Measurements from ENCODE around the gene ARHGDIB.

The ARHGDIB gene

DNA sequence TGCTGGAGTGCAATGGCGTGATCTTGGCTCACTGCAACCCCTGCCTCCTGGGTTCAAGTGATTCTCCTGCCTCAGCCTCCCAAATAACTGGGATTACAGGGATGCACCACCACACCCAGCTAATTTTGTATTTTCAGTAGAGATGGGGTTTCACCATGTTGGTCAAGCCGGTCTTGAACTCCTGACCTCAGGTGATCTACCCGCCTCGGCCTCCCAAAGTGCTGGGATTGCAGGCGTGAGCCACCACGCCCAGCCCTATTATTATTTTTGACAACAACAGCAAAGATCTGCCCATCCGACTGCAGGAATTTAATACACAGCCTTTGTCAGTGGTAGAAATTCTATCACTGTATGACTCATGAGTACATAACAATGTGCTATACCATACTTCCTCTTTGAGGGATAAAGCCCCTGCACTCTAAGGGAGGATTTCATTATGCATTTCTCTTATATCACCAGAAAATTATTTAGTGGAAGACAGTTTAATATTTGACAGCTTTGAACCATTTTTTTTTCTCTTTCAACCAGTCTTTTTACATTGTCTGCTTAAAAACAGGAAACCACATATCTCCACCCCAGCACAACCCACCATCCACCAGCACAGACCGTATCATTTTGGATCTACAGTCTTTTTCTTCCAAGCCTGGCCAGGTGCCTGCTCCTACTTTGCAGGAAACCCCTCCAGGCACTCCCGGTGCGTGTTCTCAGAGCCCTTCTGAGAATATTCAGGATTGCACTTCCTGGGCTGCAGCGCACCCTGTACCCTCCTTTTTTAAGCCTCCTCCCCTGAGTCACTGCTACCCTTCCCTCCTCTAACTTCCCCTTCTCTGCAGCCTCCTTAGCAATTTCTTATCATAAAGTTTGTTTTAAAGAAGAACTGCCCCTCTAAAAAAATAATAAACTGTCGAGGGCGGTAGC lies 594 bp downstream of the ARHGDIB start:
- Histone ChIP-seq H3K4me3 (ENCODE audit: insufficient read length, low read depth) (no peak overlapping the region), H3K4me1 (ENCODE audit: insufficient read depth, insufficient read length) (peaks cover 4% of the 10 kb centered on the region), H3K36me3 (ENCODE audit: insufficient read depth, insufficient read length, low read length) (no peaks in the 10 kb centered on the region), H3K9ac (ENCODE audit: insufficient read length, low read depth) (no peak overlapping the region), H3K27me3 (ENCODE audit: insufficient read depth, insufficient read length) (no peaks in the 10 kb centered on the region), H3K9me3 (ENCODE audit: insufficient read depth, low read length) (no peaks in the 10 kb centered on the region)
- TF ChIP-seq ZNF274 (IDR thresholded peaks at IDR 0.05; ENCODE audit: low read depth, low read length) = no peak
- TF ChIP-seq YY1 (IDR thresholded peaks at IDR 0.05; ENCODE audit: insufficient read depth, insufficient read length) = no peak
- no peak for TF ChIP-seq SUZ12 (IDR thresholded peaks at IDR 0.05; ENCODE audit: extremely low read depth, insufficient read depth, insufficient read length)
- DNase-seq (ENCODE audit: low read depth, low spot score) = no peak

DNA sequence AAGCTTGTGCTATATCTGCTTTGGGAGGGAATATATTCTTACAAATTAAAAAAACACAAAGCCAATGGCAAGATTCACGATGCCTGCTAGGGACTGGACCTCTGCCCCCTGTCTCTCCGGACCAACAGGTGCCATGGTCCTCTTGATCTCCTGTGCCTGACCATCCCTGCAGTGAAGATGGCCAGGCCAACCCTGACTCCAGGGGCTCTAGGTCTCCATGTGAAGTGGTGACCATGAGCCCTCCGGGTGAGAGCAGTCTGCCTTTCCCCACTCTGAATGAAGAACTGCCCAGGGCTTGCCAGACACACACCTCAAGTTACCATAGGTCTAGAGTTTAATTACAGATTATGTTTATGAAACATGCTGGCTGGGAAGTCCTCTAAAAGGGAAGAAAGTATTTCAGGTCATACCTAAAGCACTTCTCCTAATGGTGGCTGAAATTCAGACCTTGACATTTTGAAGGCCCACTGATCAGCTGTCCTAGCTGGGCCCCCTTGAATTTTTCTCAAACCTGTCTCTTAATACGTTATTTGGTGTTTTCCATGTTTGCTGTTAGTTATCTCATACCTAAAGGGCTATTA lies 1.4 kb downstream of the ARHGDIB start:
- Histone ChIP-seq H3K9ac (ENCODE audit: insufficient read length, low read depth) (no peak overlapping the region), H3K27me3 (ENCODE audit: insufficient read depth, insufficient read length) (no peaks in the 10 kb centered on the region), H3K4me3 (ENCODE audit: insufficient read length, low read depth) (no peak overlapping the region), H3K36me3 (ENCODE audit: insufficient read depth, insufficient read length, low read length) (no peaks in the 10 kb centered on the region), H3K9me3 (ENCODE audit: insufficient read depth, low read length) (no peaks in the 10 kb centered on the region), H3K4me1 (ENCODE audit: insufficient read depth, insufficient read length) (peaks cover 4% of the 10 kb centered on the region)
- no peak for TF ChIP-seq ZNF274 (IDR thresholded peaks at IDR 0.05; ENCODE audit: low read depth, low read length)
- no peak for TF ChIP-seq SUZ12 (IDR thresholded peaks at IDR 0.05; ENCODE audit: extremely low read depth, insufficient read depth, insufficient read length)
- no peak for TF ChIP-seq YY1 (IDR thresholded peaks at IDR 0.05; ENCODE audit: insufficient read depth, insufficient read length)
- DNase-seq (ENCODE audit: low read depth, low spot score) = no peak

GRCh38 chr12:14959463-14959862 lies 1.9 kb downstream of the ARHGDIB start:
- no peaks in the 10 kb centered on the region for H3K36me3 ChIP-seq (ENCODE audit: insufficient read depth, insufficient read length, low read length)
- H3K27me3 ChIP-seq (ENCODE audit: insufficient read depth, insufficient read length) = no peaks in the 10 kb centered on the region
- TF ChIP-seq ZNF274 (IDR thresholded peaks at IDR 0.05; ENCODE audit: low read depth, low read length) = no peak
- TF ChIP-seq YY1 (IDR thresholded peaks at IDR 0.05; ENCODE audit: insufficient read depth, insufficient read length) = no peak
- no peak for TF ChIP-seq SUZ12 (IDR thresholded peaks at IDR 0.05; ENCODE audit: extremely low read depth, insufficient read depth, insufficient read length)
- no peak overlapping the region for H3K9ac ChIP-seq (ENCODE audit: insufficient read length, low read depth)
- no peak for DNase-seq (ENCODE audit: low read depth, low spot score)
- no peaks in the 10 kb centered on the region for H3K9me3 ChIP-seq (ENCODE audit: insufficient read depth, low read length)
- H3K4me3 ChIP-seq (ENCODE audit: insufficient read length, low read depth) = no peak overlapping the region
- H3K4me1 ChIP-seq (ENCODE audit: insufficient read depth, insufficient read length) = peaks cover 4% of the 10 kb centered on the region

- no peak for TF ChIP-seq ZNF274 (IDR thresholded peaks at IDR 0.05; ENCODE audit: low read depth, low read length)
- no peak for TF ChIP-seq YY1 (IDR thresholded peaks at IDR 0.05; ENCODE audit: insufficient read depth, insufficient read length)
- no peak for TF ChIP-seq SUZ12 (IDR thresholded peaks at IDR 0.05; ENCODE audit: extremely low read depth, insufficient read depth, insufficient read length)
- no peak overlapping the region for H3K4me3 ChIP-seq (ENCODE audit: insufficient read length, low read depth)
- no peaks in the 10 kb centered on the region for H3K9me3 ChIP-seq (ENCODE audit: insufficient read depth, low read length)
- H3K36me3 ChIP-seq (ENCODE audit: insufficient read depth, insufficient read length, low read length) = no peaks in the 10 kb centered on the region
- no peak overlapping the region for H3K9ac ChIP-seq (ENCODE audit: insufficient read length, low read depth)
- no peak for DNase-seq (ENCODE audit: low read depth, low spot score)
- no peaks in the 10 kb centered on the region for H3K27me3 ChIP-seq (ENCODE audit: insufficient read depth, insufficient read length)
- peaks cover 4% of the 10 kb centered on the region for H3K4me1 ChIP-seq (ENCODE audit: insufficient read depth, insufficient read length)
These were observed 2.3 kb downstream of the ARHGDIB start for GRCh38 chr12:14959126-14959440.

DNA sequence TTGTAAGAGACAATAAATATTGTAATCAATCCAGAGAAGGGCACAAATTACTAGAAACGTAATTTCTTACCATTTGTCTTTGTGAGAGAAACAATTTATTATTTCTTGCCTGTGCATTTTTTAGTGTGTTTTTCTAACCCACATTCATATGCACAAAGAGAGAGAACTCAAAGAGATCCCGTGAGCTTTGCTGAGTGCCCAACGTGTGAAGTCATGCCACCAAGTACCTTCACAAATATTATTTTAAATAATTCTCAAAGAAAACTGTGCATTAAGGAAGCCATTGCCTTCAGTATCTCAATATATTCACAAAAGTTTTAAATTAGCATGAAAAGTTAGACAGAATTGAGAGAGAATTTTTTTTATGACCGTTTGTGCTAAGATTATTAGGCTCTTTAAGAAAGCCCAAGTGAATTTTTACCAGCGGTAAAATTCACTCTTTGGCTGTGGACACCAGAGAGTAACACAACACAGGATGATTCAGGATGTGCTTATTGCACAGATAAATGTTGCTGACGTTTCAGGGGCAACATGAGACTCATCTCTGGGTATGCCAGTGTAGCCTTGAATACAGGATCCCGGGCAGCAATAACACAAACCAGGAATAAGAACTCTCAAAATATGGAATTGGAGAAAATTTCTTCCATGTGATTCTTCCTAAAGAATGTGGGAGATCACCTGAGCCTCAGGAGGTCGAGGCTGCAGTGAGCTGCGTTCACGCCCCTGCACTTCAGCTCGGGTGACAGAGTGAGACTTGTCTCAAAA lies 2.9 kb downstream of the ARHGDIB start:
- H3K9ac ChIP-seq (ENCODE audit: insufficient read length, low read depth) = no peak overlapping the region
- no peak for DNase-seq (ENCODE audit: low read depth, low spot score)
- no peak overlapping the region for H3K4me3 ChIP-seq (ENCODE audit: insufficient read length, low read depth)
- peaks cover 4% of the 10 kb centered on the region for H3K4me1 ChIP-seq (ENCODE audit: insufficient read depth, insufficient read length)
- no peaks in the 10 kb centered on the region for H3K9me3 ChIP-seq (ENCODE audit: insufficient read depth, low read length)
- TF ChIP-seq ZNF274 (IDR thresholded peaks at IDR 0.05; ENCODE audit: low read depth, low read length) (no peak), YY1 (IDR thresholded peaks at IDR 0.05; ENCODE audit: insufficient read depth, insufficient read length) (no peak), SUZ12 (IDR thresholded peaks at IDR 0.05; ENCODE audit: extremely low read depth, insufficient read depth, insufficient read length) (no peak)
- H3K36me3 ChIP-seq (ENCODE audit: insufficient read depth, insufficient read length, low read length) = no peaks in the 10 kb centered on the region
- H3K27me3 ChIP-seq (ENCODE audit: insufficient read depth, insufficient read length) = no peaks in the 10 kb centered on the region

- Histone ChIP-seq H3K36me3 (ENCODE audit: insufficient read depth, insufficient read length, low read length) (no peaks in the 10 kb centered on the region), H3K27me3 (ENCODE audit: insufficient read depth, insufficient read length) (no peaks in the 10 kb centered on the region), H3K4me3 (ENCODE audit: insufficient read length, low read depth) (no peak overlapping the region), H3K9ac (ENCODE audit: insufficient read length, low read depth) (no peak overlapping the region), H3K9me3 (ENCODE audit: insufficient read depth, low read length) (no peaks in the 10 kb centered on the region), H3K4me1 (ENCODE audit: insufficient read depth, insufficient read length) (peaks cover 4% of the 10 kb centered on the region)
- no peak for DNase-seq (ENCODE audit: low read depth, low spot score)
- TF ChIP-seq SUZ12 (IDR thresholded peaks at IDR 0.05; ENCODE audit: extremely low read depth, insufficient read depth, insufficient read length) = no peak
- no peak for TF ChIP-seq ZNF274 (IDR thresholded peaks at IDR 0.05; ENCODE audit: low read depth, low read length)
- no peak for TF ChIP-seq YY1 (IDR thresholded peaks at IDR 0.05; ENCODE audit: insufficient read depth, insufficient read length)
These were observed 3.7 kb downstream of the ARHGDIB start for GRCh38 chr12:14957551-14958168.
